Retina (tissue), 1 donor: ENCODE data around the gene STON2.
A peak's percentile ranks its signal among the peaks of the same experiment; 100 is the strongest.

Experiments
- DNase-seq: peaks from one replicate; pipeline ENCODE4 v3.0.0-alpha.2; 2016

STON2 gene

DNA sequence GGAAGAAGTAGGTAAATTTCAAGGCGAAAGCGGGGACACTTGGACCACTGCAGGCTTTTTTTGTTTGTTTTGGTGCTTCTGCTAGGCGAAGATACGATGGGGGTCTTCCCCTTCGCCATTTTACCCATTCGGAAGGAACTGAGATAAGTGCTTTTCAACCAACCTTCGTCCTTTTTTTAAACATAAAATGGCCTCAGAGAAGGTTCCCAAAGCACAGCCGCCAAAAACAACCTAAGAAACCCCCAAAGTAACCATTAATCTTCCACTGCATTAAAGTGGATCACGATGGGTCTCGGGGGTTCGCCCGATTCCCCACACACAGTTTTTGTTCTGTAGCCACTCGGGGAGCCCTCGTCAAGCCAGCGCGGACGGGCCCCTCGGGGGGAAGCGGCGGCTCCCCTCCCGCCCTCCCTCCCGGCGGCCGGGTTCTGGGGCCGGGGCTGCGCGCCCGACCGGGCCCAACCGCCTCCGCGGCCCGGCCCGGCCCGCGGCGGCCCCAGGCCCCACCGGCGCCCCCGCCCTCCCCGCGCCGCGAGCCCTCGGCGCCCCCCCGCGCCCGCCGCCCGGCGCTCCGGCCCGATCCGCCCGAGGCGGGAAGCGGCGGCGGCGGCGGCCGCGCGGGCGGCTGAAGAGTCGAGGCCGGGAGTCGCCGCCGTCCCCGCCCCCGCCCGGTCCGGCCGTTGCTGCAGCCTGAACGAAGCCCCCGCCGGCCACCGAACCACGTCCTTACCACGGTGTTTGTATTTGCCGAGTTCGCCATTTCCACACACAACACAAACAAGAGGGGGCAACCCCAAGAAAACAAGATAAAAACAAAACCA is 180.2 kb downstream of the STON2 start:
- DNase-seq = no peak

DNA sequence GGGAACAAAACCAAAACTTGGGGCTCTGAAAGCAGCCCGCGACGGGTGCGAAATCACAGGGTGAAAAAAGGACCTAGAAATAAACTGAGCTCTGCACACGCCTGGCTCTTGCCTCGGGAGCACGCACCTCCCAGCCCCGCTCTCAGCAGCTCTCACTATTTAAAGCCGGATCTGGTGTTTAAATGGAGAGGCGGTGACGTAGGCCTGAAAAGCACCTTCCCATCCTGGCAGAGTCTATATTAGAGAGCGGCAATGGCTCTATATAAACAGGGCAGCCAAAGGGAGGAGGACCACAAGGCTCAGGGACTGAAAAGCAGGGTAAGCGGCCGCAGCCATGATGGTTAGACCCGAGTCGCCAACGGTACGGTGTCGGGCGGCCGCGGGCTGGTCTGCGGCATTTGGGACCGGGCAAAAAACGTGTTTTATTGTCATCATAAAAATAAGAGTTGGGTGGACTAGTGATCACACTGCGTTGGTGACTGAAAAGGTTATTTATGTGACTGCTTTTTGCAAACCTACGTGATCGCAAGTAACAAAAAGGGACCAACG is 180.8 kb downstream of the STON2 start:
- DNase-seq = peak; percentile 94

DNA sequence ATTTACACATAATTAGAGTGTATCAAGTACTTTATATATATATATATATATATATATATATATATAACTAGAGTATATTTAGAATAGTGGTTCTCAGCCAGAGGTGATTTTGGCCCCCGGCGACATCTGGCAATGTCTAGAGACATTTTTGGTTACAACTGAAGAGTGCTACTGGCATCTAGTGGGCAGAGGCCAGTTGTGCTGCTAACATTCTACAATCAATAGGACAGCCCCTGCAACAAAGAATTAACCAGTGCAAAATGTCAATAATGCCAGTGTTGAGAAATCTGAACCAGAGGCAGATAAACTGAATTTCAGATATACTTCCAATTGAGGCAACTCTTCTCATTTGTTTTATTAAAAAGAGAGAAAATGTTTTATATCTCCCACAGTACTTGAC is 188.3 kb downstream of the STON2 start:
- DNase-seq = no peak
